Chondrocyte (in vitro differentiated cells): ENCODE data around the gene PROSER3. TPM values are rescaled to one million over a fixed set of nuclear protein-coding genes. Genes with fewer than 3 reads are reported as not detected.

Experiments used
- DNase-seq: peaks from one replicate; pipeline ENCODE4 v3.0.0; 2021; ENCODE audit warnings: mixed read lengths, low spot score
- H3K27ac Mint-ChIP-seq: one replicate; pipeline ENCODE4 v1.8.0; 2021; ENCODE audit warnings: mild to moderate bottlenecking, moderate library complexity, mixed read lengths; ENCODE audit not compliant: unreplicated experiment
- H3K27me3 Mint-ChIP-seq: 2 replicates; pipeline ENCODE4 v1.8.0; 2021; ENCODE audit warnings: low read depth, mixed read lengths
- H3K36me3 Mint-ChIP-seq: 2 replicates; pipeline ENCODE4 v1.8.0; 2021; ENCODE audit warnings: low read depth, mixed read lengths
- H3K4me1 Mint-ChIP-seq: 2 replicates; pipeline ENCODE4 v1.8.0; 2021; ENCODE audit warnings: low read depth, mild to moderate bottlenecking, mixed read lengths
- H3K4me3 Mint-ChIP-seq: one replicate; pipeline ENCODE4 v1.8.0; 2021; ENCODE audit warnings: mild to moderate bottlenecking, moderate library complexity, mixed read lengths; ENCODE audit not compliant: unreplicated experiment
- H3K9me3 Mint-ChIP-seq: 2 replicates; pipeline ENCODE4 v1.8.0; 2021; ENCODE audit warnings: low read depth, mixed read lengths
- total RNA-seq: library from RNA; stranded (reverse); gene quantifications from 3 replicates; pipeline ENCODE4 v1.2.1, GENCODE V29; 2021
- TF ChIP-seq, protein P1 (sequence below): fragments of 200-600 bp; sonication (generic); IDR thresholded peaks from 2 replicates; pipeline ENCODE4 v1.5.0; 2021; ENCODE audit warnings: antibody characterized with exemption, mild to moderate bottlenecking, moderate library complexity

PROSER3 gene
- total RNA-seq, 1 donor from 2014 or later, result 17.4 TPM

DNA sequence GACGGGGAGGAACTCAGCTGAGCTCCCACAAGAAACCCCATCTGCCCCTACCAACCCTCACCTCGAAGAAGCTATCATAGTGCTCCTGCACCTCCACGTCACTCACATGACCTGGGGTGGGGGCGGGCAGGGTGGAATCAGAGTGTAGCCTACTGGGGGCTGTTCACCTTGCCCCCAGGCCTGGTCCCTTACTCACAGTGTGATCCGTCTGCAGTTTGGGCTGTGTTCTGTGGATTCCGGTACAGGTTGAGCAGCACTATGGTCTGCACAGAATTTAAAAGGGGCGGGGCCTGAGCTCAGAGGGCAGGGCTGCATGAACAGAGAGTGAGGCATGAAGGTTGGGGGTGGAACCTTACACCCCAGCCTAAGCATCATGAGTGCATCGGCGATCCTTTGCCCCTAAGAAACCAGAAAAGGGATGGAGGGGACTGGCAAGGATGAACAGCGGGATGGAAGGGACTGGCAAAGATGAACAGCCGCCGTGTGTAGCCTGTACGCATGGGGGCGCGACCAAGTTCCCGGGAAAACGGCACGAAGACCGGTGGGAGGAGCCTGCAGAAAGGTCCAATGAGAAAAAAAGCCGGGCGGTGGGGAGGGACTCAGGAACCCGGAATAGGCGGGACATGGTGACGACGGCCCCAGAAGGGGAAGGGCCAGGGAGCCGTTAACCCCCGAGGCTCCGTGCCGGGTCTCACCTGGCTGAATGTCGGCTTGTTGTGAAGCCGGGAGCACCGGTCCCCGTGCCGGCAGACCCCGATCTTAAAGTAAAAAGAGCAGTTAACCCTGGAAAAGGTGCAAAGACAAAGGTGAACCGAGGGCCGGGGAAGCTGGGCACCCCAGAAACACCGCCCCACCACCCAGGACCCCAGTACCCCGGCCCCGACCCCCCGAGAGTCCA is 13.3 kb upstream of the PROSER3 start:
- DNase-seq, result peak; percentile 97

GRCh38 chr19:35745328-35746086 is 12.5 kb upstream of the PROSER3 start, which contains the start of the genes PSENEN and U2AF1L4:
PSENEN (plus strand) TSS chr19:35745651; CDS start chr19:35745931, 280 bp downstream.
U2AF1L4 (minus strand) TSS chr19:35745418; CDS start chr19:35745391, 27 bp downstream.
- no peaks in the 10 kb centered on the region for H3K9me3 Mint-ChIP-seq
- peaks cover 64% of the 10 kb centered on the region for H3K4me1 Mint-ChIP-seq
- TF ChIP-seq, protein P1, sequence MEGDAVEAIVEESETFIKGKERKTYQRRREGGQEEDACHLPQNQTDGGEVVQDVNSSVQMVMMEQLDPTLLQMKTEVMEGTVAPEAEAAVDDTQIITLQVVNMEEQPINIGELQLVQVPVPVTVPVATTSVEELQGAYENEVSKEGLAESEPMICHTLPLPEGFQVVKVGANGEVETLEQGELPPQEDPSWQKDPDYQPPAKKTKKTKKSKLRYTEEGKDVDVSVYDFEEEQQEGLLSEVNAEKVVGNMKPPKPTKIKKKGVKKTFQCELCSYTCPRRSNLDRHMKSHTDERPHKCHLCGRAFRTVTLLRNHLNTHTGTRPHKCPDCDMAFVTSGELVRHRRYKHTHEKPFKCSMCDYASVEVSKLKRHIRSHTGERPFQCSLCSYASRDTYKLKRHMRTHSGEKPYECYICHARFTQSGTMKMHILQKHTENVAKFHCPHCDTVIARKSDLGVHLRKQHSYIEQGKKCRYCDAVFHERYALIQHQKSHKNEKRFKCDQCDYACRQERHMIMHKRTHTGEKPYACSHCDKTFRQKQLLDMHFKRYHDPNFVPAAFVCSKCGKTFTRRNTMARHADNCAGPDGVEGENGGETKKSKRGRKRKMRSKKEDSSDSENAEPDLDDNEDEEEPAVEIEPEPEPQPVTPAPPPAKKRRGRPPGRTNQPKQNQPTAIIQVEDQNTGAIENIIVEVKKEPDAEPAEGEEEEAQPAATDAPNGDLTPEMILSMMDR, result no peak
- H3K27ac Mint-ChIP-seq, result peak within 1 kb of the TSS; percentile 100
- DNase-seq, result peak; percentile 98
- H3K4me3 Mint-ChIP-seq, result peak within 1 kb of the TSS; percentile 97
- no peaks in the 10 kb centered on the region for H3K36me3 Mint-ChIP-seq
- H3K27me3 Mint-ChIP-seq, result no peaks in the 10 kb centered on the region

More for the DNA sequence above, 13.3 kb upstream of the PROSER3 start:
- H3K27ac Mint-ChIP-seq, result peak overlapping the region; percentile 100
- H3K36me3 Mint-ChIP-seq, result no peaks in the 10 kb centered on the region
- peak overlapping the region; percentile 97 for H3K4me3 Mint-ChIP-seq
- H3K27me3 Mint-ChIP-seq, result no peaks in the 10 kb centered on the region
- TF ChIP-seq, protein P1, result peak; percentile 77
- peaks cover 57% of the 10 kb centered on the region for H3K4me1 Mint-ChIP-seq
- no peaks in the 10 kb centered on the region for H3K9me3 Mint-ChIP-seq

- Mint-ChIP-seq H3K9me3 (no peaks in the 10 kb centered on the region), H3K4me1 (peaks cover 59% of the 10 kb centered on the region), H3K4me3 (peak overlapping the region; percentile 97), H3K36me3 (no peaks in the 10 kb centered on the region), H3K27ac (peak overlapping the region; percentile 100), H3K27me3 (no peaks in the 10 kb centered on the region)
- no peak for DNase-seq
- TF ChIP-seq, protein P1, result no peak
Observed at GRCh38 chr19:35746087-35746462, 11.9 kb upstream of the PROSER3 start.

GRCh38 chr19:35746531-35746930 is 11.4 kb upstream of the PROSER3 start:
- Mint-ChIP-seq H3K4me3 (peak overlapping the region; percentile 97), H3K27ac (peak overlapping the region; percentile 100), H3K27me3 (no peaks in the 10 kb centered on the region), H3K4me1 (peaks cover 59% of the 10 kb centered on the region), H3K36me3 (no peaks in the 10 kb centered on the region), H3K9me3 (no peaks in the 10 kb centered on the region)
- DNase-seq, result peak; percentile 72
- TF ChIP-seq, protein P1, result no peak
